RPMI8226 (cell line): Measurements from ENCODE around the gene PDCD1.

Experiments used
- DNase-seq: peaks from one replicate; pipeline ENCODE4 v3.0.0-alpha.2; 2015

PDCD1 gene

DNA sequence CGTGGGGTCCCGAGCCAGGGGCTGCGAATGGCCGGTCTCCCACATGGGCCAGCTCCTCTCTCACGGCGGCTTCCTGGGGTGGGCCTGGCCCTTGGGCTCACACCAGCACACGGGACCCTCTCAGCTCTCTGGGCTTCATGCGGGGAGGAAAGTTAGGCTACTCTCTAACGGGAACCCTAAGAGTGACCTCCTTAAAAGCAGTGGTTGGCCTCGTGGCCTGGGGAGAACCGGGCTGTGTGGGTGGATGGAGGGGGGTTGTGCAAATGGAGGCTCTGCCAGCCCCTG, 36.7 kb upstream of the PDCD1 start:
- DNase-seq: no peak

DNA sequence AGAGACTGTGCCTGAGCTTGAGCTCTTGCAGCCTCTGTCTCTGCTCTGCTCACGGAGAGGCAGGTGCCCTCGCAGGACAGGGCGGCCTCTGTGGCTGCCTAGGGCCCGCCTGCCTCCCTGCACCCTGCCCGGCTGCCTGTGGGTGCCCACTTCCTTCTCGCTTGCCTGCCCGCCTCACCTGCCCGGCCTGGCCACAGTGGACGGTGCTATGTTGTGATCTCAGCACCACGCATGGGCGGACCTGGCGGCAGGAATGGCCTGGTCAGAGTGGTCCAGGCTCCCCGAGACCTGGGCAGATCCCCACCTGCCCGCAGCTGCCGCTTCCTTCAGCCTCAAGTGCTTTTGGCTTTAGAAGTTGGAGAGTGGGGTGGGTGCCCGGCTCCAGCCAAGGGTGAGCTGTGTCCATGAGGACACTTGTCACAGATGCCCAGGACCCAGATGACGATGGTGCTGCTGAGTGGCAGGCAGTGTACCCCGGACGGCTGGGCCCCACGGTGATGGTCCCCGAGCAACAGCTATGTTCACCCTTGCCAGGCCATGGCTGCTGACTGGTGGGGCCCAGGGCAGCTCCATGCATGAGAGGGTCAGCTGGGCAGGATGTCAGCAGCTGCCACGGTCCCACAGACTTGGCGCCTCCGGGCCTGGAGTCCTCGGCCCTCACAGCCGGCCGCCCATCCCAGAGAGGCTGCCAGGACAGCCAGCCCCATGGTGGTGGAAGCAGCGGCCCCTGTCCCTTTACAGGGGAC, 36.2 kb upstream of the PDCD1 start:
- DNase-seq: no peak

DNA sequence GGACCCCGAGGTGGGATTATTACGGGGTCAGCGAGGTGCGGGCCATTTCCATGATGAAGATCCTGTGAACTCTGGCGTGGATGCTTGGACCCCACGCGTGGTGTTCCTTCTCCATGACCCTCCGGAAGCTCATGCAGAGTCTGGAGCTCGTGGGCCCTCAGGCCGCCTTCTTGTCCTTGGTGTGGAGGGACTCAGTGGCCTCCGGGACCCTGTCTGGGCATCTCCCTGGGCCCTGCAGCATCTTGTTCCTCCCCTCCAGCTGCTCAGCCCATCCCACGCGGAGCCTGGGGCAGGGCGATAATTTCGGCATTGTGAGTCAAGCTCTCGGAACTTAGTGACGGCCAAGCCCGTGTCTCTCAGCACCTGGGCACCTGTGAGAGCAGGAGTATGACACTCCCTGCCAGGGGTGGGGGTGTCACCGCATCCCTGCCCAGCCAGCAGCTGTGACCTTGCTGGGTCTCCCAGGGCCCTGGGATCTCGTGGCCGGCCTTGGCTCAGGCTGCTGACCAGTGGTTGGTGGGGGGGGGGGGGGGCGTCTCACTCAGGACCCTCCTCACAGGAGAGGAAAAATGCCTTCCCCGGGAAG, 35.5 kb upstream of the PDCD1 start:
- no peak for DNase-seq

GRCh38 chr2:241893265-241893664, 34.6 kb upstream of the PDCD1 start:
- no peak for DNase-seq

GRCh38 chr2:241892299-241893137, 33.8 kb upstream of the PDCD1 start:
- no peak for DNase-seq

- DNase-seq: no peak
Measured at GRCh38 chr2:241891988-241892298, 33.2 kb upstream of the PDCD1 start.

- DNase-seq: no peak
Measured at GRCh38 chr2:241891315-241891987, 32.8 kb upstream of the PDCD1 start.

- DNase-seq: no peak
Measured at GRCh38 chr2:241890524-241891235, 32.0 kb upstream of the PDCD1 start.

DNA sequence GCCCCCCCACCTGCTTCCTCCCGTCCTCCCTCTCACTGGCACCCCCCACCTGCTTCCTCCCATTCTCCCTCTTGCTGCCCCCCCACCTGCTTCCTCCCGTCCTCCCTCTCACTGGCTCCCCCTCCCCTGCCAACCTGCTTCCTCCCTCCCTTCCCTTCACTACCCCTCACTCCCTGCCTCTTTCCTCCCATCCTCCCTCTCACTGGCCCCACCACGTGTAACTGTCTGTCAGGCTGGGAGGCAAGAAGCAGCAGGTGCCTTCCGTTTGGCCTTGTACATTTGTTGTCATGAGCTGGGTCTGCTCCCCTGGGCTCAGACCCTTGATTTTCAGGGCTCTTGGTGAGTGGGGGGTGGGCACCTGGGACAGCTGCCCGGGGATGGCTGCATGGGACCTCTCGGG, 29.9 kb upstream of the PDCD1 start:
- no peak for DNase-seq

DNA sequence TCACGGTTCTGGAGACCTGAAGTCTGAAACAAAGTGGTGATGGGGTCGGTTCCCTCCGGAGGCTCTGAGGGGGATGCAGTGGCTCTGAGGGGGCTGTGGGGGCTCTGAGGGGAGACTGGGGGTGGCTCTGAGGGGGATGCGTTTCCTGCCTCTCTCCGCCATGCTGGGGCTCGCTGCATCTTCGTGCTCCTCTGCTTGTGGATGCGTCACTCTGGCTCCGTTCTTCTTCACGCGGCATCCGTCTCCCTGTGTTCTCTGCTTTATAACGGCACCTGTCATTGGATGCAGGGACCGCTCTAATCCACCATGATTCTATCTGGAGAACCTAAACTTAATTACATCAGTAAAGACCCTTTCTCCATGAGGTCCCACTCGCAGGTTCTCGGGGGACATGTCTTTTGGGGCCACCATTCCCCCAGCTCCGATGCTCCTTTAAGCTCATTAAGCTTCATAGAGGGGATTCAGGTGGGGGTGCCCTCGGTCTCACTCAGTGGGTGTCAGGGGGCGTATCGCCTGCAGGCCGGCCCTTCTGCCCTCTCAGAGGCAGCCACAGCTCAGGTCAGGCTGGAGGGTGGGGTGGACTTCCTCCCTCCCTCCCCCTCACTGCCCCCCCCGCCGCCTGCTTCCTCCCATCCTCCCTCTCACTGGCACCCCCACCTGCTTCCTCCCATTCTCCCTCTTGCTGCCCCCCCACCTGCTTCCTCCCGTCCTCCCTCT, 29.3 kb upstream of the PDCD1 start:
- no peak for DNase-seq

DNA sequence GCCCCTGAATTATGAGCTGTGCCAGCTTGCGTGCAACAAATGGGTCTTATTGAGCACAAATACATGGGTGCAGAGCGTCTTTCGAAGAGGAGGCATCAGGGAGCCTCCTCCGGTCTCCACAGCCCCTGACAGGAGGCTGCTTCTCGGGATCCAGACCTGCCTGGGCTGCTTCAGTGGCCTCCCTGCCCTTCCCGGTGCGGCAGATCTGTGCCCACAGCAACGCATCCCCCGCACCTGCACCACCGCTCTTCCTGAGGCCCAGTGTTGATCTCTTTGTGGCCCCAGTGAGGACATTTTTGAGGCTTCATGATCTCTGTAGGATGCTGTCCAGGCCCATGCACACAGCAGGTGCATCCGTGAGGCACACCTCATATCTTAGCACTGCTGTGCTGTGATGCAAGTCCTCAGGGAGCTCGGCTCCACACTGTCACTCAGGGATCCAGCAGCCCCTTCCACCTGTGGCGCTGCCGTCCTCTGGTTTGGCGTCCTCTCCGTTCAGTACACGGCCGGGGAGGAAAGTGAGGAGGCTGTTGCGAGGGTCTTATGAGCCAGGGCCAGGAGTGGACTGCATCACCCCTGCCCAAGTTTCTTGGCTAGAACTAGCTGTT, 28.2 kb upstream of the PDCD1 start:
- no peak for DNase-seq

DNA sequence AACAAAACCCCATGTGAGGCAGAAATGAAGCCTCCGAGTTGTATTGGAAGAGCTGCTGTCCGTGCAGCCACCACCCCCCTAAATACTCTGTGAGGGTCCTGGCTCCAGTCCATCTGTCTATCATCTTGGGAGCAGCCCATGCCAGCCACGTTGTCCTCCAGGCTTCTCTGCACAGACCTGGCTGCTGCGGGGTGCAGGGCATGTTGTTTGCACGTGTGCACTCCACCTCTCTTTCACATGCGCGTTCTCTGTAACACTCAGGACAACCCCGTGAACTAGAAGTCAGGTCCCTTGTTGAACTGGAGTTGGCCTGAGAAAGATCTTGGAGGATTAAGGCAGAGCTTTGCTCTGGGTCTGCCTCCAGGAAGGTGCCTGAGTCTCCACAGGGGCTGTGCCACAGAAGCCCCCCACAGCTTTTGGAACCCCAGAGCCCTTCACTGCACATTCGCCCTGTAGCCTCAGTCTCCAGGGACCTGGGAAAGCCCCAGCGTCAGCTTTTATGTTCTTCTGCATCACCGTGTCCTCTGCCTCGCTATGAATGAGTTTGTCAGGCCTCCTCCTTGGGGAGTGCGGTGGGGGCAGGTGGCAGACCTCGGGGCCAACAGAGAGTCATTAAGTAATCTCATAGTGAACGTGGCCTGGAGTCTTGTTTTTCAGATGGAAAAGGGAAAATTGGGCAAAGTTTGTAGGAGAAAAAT, 27.4 kb upstream of the PDCD1 start:
- no peak for DNase-seq

DNA sequence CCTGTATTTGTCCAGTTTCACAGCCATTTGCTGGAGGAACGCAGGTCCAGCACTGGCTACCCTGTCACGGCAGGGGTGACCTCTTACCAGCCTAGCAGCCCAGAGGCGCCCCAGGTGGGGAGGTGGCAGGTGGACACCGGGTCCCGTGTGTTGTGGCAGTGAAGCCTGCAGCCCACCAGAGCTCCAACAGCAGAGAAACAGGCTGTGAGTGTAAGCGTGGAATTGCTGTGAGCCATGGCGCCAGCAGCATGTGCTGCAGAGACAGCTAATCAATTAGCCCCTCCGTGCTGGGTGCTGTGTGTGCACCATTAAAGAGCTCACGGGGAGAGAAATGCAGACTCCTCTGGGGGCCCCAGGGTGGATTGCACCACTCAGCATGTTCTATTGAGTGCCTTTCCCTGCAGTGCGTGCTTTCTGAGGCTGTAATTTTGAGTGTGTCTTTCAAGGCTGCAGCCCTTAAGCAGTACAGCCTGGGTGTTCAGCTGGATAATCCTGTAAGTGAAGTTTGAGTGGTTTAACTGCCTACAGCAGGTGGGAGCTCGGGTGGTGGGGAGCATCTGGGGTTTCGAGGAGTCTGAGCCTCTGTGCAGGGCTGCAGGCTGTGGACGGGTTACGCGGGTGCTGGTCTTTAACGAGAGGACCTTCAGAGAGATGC, 26.7 kb upstream of the PDCD1 start:
- no peak for DNase-seq

GRCh38 chr2:241884951-241885290, 26.2 kb upstream of the PDCD1 start:
- DNase-seq: no peak

GRCh38 chr2:241882091-241882625, 23.5 kb upstream of the PDCD1 start:
- peak; percentile 74 for DNase-seq

DNA sequence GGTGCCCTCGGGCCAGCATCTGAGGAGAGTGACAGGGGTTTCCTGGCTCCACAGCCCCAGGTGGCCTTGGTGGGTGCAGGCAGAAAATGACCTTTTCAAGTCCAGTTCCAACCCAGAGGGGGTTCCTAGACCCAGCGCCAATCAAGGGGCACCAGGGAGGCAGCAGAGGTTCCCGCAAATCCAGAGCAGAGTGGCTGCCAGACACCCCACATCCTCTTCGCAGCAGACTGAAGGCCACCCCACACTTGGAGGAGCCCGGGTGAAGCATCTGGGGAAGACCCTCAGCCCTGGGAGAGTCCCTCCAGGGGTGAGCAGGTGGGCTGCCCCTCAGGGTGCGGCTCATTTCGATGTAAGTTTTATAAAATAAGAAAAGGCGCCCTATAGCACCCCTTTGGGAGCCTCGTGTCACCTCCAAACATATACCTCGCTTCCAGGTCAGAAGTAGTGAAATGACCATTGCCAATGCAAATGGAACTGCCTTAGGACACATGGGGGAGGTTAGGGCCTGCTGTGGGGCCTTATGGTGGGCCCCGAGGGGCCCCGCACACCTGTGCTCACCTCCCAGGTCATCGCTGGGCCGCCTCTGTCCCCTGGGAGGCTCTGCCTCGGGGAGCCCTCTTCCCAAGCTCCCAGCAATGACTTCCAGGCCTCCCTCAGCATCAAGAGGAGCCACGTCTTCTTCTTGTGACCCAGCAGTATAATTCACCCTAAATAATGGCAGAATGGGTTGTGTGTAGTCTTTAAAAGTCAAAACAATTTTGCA, 21.8 kb upstream of the PDCD1 start:
- DNase-seq: no peak

DNA sequence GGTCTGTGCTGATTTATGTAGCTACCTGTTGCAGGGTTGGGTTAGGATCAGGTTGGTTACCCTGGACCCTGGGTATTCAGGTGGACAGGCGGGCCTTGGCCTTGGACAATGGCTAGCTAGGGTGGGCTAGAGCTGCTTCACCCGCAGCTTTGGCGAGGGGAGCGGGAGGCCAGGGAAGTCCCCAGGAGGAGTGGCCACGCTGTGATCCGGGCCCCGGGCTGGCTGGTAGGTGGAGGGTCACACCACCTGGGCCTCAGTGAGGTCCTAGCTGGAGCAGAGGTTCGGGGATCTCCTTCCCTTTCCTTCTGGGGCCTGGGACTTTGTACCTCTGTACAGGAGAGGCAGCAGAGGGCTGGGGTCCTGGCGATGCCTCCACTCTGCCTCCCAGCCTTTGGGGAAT, 20.6 kb upstream of the PDCD1 start:
- DNase-seq: no peak

DNA sequence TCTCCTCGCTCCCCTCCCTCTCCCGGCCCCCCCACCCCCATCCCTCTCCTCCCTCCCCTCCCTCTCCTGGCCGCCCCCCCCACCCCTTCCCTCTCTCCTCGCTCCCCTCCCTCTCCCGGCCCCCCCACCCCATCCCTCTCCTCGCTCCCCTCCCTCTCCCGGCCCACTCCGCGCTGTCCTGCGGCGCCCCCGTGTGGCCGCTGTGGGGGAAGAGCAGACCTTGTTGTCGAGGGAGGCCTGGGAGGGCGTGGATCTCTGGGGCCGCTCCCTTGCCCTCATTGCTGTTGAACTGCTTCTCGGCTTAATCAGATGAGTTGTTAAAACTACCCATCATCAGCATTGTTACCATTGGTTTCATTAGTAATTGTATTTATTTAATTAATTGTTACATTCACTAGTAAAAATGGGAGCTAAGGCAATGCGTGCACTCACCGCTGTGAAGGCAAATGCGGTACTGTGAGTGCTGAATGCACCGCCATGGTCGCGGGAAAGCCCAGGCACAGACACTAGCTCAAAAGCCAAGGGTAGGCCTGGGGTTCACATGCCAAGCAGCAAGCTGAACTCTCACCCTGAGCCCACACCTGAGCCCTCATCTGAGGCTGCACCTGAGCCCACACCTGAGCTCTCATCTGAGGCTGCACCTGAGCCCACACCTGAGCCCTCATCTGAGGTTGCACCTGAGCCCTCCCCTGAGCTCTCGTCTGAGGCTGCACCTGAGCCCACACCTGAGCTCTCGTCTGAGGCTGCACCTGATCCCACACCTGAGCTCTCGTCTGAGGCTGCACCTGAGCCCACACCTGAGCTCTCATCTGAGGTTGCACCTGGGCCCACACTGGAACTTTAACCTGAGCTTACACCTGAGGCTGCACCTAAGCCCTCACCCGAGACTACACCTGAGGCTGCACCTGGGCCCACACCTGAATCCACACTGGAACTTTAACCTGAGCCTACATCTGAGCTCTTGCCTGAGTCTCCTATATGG, 19.6 kb upstream of the PDCD1 start:
- DNase-seq: peak; percentile 59
